HCT116 (cell line): ENCODE results near the gene SLC37A4.

Experiments
- CTCF ChIP-seq, 3 experiments: fragments of 200-600 bp in 1 of 3; sonication (generic) in 1 of 3; IDR thresholded peaks in 2 of 3; conservative IDR thresholded peaks in 1 of 3; 2 replicates each; pipeline ENCODE4 v1.5.1; 2012 to 2017; ENCODE audit warnings: low read depth in 2 of 3, low read length in 2 of 3, antibody characterized with exemption in 1 of 3, borderline replicate concordance in 1 of 3, control low read depth in 1 of 3, mild to moderate bottlenecking in 1 of 3, mixed read lengths in 1 of 3, mixed run types in 1 of 3, moderate library complexity in 1 of 3; ENCODE audit not compliant: insufficient read depth in 1 of 3
- TF ChIP-seq, protein P1 (sequence below): IDR thresholded peaks from 2 replicates; pipeline ENCODE4 v1.6.1; 2011; ENCODE audit warnings: mild to moderate bottlenecking, low read length, moderate library complexity; ENCODE audit not compliant: insufficient replicate concordance; ENCODE audit errors: extremely low read depth

DNA sequence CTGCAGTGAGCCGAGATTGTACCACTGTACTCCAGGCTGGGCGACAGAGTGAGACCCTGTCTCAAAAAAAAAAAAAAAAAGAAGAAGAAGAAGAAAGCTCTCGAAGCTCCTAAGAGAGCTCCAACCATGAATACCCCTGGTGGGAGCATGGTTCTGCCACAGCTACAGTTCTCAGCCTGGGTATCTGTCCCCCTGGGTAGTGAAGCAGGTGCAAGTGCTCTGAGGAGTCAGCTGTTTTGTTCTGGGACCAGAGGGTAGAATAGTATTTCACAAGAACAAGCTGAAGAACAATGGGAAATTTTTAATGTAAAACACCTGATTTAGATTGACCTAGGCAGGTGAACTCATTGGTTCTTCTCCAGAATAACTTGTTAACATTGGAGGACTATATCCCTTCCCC lies 30.6 kb upstream of the SLC37A4 start:
- TF ChIP-seq CTCF (IDR thresholded peaks at IDR 0.05 in 2 of 3, conservative IDR thresholded peaks at IDR 0.05 in 1 of 3; ENCODE audit: borderline replicate concordance in 1 of 3, insufficient read depth in 1 of 3, low read depth in 2 of 3, low read length in 2 of 3): no peak
- TF ChIP-seq, protein P1, sequence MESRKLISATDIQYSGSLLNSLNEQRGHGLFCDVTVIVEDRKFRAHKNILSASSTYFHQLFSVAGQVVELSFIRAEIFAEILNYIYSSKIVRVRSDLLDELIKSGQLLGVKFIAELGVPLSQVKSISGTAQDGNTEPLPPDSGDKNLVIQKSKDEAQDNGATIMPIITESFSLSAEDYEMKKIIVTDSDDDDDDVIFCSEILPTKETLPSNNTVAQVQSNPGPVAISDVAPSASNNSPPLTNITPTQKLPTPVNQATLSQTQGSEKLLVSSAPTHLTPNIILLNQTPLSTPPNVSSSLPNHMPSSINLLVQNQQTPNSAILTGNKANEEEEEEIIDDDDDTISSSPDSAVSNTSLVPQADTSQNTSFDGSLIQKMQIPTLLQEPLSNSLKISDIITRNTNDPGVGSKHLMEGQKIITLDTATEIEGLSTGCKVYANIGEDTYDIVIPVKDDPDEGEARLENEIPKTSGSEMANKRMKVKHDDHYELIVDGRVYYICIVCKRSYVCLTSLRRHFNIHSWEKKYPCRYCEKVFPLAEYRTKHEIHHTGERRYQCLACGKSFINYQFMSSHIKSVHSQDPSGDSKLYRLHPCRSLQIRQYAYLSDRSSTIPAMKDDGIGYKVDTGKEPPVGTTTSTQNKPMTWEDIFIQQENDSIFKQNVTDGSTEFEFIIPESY: no peak
